GM19240 (cell line): ENCODE results near the gene INSRR.

Experiments used
- DNase-seq: peaks from one replicate; pipeline ENCODE4 v3.0.0; 2011; ENCODE audit warnings: low spot score; ENCODE audit not compliant: insufficient read length

Gene INSRR

GRCh38 chr1:156858959-156859522 lies at the start of gene INSRR:
INSRR (minus strand) TSS chr1:156859117; CDS start chr1:156858621, 496 bp downstream.
- no peak for DNase-seq

DNA sequence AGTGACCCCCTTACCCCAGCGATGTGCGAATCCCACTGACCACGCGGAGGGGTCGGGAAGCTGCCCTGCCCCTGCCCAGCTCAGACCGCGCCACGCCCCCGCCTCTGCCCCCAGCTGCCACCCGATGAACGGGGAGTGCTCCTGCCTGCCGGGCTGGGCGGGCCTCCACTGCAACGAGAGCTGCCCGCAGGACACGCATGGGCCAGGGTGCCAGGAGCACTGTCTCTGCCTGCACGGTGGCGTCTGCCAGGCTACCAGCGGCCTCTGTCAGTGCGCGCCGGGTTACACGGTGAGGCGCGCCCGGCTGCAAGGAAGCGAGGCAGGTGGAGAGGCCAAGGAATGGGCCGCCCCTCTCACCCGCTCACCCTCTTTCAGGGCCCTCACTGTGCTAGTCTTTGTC lies 49.6 kb upstream of the INSRR start:
- DNase-seq: no peak

GRCh38 chr1:156906206-156906906 lies 47.4 kb upstream of the INSRR start:
- DNase-seq: no peak

DNA sequence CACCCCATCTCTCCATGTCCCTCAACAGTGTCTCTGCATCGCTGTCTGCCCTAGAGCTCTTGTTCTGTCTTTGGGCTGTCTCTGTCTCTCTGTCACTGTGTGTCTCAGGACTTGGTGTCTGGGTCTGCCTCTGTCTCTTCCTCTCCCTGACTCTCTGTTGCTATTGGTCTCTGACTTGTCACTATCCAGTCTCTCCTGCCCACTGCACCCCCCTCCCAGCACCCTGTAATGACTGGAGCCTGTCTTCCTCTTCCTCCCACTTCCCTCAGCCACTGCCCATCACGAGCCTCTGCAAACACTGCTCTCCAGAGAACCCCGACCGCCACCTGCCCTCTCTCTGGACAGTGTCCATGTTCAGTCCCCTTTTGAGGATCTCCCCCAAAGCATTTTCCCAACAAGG lies 46.7 kb upstream of the INSRR start:
- no peak for DNase-seq

DNA sequence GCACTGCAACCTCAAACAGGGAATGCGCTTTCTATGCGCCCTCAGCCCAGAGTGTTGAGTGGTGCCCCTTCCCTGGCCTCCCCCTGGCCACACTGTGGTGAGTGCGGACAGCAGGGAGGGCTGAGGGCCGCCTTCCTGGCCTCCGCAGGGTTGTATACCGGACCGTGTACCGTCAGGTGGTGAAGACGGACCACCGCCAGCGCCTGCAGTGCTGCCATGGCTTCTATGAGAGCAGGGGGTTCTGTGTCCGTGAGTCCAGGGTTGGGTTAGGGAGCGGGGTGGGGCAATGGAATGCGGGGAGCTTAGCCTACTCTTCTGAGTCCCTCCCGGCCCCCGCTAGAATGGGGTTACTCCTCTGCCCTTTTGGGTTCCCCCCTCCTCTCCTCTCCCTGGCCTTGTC lies 46.3 kb upstream of the INSRR start:
- no peak for DNase-seq

- DNase-seq: no peak
Measured at GRCh38 chr1:156904187-156904959, 45.5 kb upstream of the INSRR start.

DNA sequence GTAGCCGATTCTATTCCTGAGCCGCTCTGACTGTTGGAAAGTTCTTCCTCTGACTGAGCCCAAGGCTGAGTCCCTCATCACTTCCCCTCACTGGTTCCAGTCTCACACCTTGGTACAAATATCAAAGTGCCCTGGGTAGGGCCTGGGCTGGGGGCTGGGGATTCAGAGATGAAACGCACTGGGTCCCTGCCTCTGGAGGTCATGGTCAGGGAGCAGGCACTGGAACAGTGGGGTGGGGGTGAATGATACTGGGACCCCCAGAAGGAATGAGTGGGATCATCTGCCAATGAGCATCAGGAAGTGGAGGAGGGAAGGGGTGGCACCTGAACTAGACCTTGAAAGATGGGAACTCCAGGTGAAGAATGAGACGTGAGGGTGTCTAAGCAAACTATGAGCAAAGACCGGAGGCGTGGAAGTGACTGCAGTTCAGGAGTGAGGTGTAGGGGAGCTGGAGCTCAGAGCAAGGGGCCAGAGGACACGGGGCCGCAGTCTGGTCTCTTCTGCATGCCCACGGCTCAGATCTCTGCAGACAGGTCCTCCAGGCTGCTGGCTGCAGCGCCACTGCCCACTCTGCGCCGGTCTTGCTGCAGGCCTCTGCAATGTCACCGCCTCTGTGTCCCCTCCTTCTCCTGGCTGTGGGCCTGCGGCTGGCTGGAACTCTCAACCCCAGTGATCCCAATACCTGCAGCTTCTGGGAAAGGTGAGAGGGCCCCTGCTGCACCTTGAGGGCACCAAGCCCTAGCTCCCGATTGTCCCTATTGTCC lies 44.6 kb upstream of the INSRR start:
- no peak for DNase-seq

DNA sequence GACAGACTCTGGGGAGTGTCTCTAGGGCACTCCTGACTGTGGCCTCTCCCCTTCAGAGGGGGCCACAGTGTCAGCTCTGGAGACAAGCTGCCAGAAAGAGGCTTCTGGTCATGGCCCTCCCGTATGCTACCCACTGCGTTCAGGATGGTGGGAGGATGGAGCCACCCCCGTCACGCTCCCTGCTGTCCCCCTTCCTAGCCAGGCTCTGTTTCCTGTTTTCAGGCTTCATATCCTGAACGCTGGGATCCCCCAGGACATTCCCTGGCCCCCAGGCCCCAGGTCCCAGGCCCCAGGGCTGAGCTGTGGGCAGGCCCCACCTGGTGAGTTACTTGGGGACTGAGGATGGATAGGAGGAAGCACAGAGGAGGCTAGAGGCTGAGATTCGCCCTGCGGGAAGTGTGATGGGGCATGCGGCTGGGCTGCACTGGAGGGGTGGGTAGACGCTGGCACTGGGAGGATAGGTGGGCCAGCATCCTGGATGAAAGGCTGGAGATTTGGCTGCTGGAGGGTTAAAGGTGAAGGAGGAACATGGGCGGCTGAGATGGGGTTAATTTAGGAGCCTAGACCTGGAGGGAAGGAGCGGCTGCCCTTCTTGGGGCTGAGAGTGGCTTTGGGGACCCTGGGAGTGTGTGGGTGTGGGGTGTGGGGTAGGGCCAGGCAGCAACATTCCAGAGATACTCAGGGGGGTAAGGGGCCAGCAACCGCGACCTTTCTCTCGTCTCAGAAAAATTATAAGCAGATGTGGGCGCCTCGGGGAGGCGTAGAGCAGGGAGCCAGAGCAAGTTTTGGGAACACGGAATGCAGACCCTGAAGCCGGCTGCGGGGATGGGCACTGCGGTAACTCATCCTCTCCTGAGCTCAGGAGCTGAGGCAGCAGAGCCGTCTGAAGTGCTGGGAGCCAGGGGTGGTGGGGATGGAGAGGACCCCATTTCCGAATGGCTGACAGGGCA lies 43.3 kb upstream of the INSRR start:
- no peak for DNase-seq

DNA sequence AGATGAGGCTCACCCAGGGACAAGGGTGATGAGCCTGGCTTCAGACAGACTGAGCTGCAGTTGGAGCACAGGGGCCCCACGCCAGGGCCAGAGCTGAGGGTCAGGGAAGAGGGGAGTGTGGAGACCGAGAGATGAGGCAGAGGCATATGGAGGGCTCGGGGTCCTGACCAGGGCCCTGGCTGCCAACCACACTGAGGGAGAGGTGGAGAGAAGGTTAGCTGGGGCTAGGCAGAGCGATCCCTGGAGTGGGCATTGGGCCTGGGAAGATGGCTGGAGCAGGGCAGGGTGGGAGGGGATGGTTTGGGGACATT lies 42.6 kb upstream of the INSRR start:
- DNase-seq: no peak

DNA sequence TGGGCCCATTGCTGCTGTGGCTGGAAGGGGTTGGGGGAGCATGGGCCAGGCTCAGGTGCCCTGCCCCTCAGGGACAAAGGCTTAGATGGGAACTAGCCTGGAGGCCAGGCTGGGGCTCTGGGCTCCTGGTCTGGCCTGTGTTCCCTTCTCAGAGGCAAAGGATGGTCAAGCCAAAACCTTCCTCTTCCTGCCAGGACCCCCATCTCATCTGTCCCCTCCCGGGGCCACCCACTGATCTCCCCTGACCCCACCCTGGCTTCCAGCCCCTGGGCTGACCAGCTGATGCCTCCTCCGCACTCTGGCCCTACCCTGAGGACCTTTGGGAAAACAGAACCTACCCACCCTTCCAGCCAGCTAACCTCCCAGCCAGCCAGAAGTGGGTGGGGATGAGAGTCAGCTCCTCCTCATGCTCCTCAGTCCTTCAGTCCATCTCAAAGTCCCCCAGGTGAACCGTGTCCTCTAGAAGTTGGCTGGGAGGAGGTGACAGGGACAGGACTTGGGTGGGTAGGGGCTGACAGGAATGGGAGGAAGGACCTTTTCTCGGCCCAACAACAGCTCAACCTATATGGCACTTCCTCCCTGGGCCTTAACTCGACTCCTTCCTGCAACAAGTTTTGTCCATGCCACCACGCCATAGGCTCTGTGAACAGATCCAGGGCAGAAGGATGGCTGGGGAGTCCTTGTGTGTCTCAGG lies 42.1 kb upstream of the INSRR start:
- no peak for DNase-seq

DNA sequence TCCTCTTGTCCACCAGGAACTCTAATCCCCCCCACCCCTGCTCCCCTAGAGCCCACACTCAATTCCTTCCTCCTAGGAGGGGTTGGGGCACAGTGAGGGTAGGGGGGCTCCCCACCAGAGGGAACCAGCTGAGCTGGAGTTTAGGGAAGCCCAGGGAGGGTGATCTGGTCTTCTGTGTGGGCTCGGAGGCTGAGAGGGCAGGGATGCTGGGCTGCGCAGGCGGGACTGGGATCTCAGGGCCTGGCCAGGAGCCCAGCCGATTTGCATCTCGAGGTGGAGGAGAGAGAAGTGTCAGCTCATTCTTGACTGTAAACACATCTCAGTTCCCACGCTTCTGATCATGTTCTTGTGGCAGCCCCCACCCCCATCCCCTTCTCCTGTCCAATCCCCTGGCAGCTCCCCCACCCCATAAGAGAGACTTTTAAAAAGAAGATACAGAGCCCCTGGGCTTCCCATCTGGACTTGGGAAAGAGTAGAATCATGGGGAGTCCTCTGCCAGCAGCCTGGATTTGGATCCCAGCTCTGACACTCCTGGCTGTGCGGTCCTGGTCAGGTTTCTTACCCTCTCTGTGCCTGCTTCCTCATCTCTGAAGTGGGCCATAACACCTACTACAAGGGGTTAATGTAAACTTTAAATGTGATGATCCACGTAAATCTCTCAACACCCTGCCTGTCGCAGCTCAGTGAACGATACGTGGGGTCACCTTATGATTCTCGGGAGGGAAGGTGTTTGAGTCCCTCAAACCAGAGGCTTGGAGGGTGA lies 41.2 kb upstream of the INSRR start:
- DNase-seq: no peak

DNA sequence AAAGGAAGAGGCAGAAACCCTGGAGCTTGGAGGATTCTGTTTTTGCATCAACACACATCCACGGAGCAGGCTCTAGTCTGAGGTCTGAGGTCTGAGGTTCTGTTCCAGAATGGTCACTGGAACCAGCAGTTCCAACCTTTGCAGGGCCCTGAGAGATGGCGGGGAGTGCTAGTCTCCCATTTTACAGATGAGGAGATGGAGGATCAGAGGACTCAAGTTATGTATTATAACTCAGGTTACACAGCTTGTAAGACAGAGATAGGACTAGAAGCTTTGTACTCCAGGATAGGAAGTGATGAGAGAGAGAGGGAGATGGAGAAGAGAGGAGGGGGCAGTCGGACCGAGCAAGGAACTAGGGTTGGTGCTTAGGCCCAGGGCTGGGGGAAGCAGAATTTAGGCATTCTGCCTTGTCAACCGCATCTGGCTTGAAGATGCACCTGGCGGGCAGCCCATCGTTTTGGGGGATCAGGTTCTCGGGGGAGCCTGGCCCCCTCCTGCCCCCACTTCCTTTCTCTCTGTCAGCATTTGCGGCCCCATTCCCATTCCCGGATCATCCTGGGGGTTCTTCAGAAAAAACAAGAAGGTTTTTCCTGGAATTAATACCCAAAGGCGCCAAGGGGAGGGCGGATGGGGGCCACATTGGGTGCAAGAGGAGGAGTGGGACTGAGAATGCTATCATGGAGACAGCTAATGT lies 40.2 kb upstream of the INSRR start:
- no peak for DNase-seq

DNA sequence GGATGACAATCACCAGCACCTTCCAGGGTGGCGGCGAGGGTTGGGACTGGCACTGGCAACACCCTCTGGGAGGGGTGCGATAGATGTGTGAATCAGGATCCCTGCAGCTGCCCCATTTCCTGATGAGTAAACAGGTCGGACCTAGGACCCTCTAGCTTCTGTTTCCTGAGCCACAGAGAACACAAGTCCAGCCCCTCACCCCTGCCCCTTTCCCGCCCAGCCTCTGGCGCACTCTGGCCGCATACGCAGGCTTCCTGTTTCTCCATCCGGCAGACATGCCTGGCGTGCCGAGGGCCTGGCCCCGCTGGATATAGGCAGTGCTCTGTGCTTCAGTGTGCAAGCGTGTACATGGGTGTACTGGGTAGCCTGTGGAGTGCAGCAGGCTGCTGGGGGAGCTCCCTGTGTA lies 39.2 kb upstream of the INSRR start:
- no peak for DNase-seq

GRCh38 chr1:156897078-156897825 lies 38.3 kb upstream of the INSRR start:
- DNase-seq: no peak

DNA sequence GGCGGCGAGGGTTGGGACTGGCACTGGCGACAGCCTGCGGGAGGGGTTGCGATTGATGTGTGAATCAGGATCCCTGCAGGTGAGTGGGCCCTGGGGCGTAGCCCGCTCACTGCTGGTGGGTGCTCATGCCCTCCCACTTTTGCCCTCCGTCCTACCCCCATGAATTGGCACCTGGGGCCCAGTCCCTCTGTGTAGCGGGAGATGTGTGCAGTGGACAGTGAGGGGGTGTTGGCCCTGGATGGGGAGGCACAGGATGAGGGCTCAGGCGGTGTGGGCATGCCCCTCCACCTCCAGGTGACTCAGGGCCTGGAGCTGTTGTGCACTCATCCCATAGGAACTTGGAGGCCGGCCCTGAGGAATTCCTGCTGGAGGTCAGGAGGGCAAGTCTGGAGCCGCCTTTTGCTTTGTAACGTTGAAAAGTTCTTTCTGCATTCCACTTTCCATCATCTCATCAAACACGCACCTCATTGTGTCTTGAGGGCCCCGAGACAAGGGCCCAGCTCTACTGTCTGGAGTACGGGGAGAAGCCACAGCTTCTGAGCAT lies 37.6 kb upstream of the INSRR start:
- no peak for DNase-seq

DNA sequence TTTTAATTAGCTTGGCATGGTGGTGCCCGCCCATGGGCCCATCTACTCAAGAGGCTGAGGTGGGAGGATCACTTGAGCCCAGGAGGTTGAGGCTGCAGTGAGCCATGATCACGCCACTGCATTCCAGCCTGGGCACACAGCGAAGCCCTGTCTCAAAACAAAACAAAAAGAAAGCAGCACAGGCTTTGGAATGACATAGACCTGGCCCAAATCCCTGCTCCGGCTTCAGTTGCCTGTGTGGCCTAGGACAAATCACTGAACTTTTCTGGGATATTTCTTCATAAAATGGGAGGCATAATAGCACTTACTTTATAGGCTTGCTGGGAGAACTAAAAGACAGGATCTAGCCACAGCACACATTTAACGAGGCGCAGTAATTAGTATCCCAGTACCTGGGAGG lies 37.0 kb upstream of the INSRR start:
- no peak for DNase-seq

DNA sequence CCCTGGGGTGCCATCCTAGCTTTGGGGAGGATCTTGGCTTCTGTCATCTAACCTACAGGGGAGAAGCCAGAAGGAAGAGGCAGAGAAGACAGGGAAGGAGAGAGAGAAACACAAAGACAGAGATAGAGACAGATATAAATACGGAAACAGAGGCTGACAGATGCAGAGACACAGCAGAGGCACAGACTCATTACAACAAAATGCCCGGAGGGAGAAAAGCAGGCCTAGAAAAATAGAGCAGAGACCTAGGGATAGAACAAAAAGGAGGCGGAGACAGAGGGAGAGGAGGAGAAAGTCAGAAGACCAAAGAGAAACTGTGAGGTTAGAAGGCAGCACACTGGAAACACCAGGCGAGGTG lies 36.5 kb upstream of the INSRR start:
- no peak for DNase-seq
